ENCODE measurements around the gene RBMS3. TPM values are rescaled to one million over a fixed set of nuclear protein-coding genes. Genes with fewer than 3 reads are reported as not detected.
A peak's percentile ranks its signal among the peaks of the same experiment; 100 is the strongest.

RBMS3 gene
- total RNA-seq, 2 experiments from 2014 or later: 1.0 TPM; not detected in 1

DNA sequence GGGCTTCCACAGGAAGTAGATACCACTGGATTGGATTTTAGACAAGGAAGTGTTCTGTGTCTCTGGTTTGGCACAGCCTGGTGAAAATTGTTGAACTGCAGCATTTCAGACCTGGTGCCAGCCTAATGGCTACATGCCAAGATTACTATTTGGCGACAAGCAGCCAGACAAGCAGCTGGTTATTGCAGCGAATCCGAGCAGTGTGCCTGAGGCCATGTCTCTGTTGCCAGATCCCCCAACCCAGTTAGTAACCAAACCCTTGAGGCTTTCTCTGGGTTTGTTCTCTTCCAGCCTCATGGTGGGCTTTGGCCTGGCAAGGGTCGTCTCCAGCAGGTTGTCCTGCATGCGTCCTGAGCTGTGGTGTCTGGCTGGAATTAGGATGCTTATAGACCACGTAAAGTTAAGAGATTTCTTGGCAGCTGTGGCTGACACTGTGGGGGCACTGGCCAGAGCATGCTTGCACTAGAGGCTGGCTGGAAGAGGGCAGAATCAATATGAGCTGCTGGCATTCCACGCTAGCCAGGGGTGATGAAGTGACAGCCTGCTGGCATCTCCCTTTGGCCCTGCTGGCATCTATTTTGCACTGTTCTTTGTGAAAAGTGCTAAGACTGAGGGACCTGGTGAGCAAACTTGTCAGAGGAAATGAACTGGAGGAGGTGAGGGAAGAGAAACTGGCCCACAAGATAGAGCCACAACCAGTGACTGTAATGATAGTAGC is 172.6 kb downstream of the RBMS3 start:
- H3K4me3 ChIP-seq (ENCODE audit: low read depth, low read length, poor library complexity, severe bottlenecking): no peak overlapping the region
- no peak overlapping the region for H3K4me2 ChIP-seq (ENCODE audit: low read length)
- H3K79me2 ChIP-seq (ENCODE audit: insufficient read depth, low read depth, low read length): no peaks in the 10 kb centered on the region
- intact Hi-C loops (cut with micrococcal nuclease; ENCODE audit: unreplicated experiment): no loop called here
- H4K20me1 ChIP-seq (ENCODE audit: insufficient read depth, low read length): no peaks in the 10 kb centered on the region
- no peaks in the 10 kb centered on the region for H3K36me3 ChIP-seq (ENCODE audit: insufficient read depth, low read length)
- H3K4me1 ChIP-seq (ENCODE audit: insufficient read depth, low read length, poor library complexity, severe bottlenecking): no peaks in the 10 kb centered on the region
- no peaks in the 10 kb centered on the region for H3K9me2 ChIP-seq (ENCODE audit: insufficient read depth, low read length)
- ChIA-PET POLR2A (interaction anchor here (0.6 to 1.4 kb wide), 4 partner anchors 9 to 39 kb away, joined by 3 to 5 read pairs (median 3); no protein-coding TSS in a partner anchor), CTCF (ENCODE audit: unreplicated experiment) (no interaction called here)
- H3K9me3 ChIP-seq (ENCODE audit: low read length): no peaks in the 10 kb centered on the region
- no TSS peak for BruUV-seq (replicated peaks)
- no peak overlapping the region for H3K27ac ChIP-seq (ENCODE audit: low read depth, low read length, poor library complexity, severe bottlenecking)
- peak overlapping the region; percentile 27; the same call in 1 of the 2 replicates for H2AFZ ChIP-seq (ENCODE audit: low read length)
- TF ChIP-seq, protein P1, sequence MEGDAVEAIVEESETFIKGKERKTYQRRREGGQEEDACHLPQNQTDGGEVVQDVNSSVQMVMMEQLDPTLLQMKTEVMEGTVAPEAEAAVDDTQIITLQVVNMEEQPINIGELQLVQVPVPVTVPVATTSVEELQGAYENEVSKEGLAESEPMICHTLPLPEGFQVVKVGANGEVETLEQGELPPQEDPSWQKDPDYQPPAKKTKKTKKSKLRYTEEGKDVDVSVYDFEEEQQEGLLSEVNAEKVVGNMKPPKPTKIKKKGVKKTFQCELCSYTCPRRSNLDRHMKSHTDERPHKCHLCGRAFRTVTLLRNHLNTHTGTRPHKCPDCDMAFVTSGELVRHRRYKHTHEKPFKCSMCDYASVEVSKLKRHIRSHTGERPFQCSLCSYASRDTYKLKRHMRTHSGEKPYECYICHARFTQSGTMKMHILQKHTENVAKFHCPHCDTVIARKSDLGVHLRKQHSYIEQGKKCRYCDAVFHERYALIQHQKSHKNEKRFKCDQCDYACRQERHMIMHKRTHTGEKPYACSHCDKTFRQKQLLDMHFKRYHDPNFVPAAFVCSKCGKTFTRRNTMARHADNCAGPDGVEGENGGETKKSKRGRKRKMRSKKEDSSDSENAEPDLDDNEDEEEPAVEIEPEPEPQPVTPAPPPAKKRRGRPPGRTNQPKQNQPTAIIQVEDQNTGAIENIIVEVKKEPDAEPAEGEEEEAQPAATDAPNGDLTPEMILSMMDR (conservative IDR thresholded peaks at IDR 0.05; ENCODE audit: low read length): no peak
- no peak for TF ChIP-seq EZH2phosphoT487 (IDR thresholded peaks at IDR 0.05; ENCODE audit: borderline replicate concordance, low read depth, low read length)
- DNase-seq (ENCODE audit: low spot score): no peak

GRCh38 chr3:29454161-29454611 is 173.3 kb downstream of the RBMS3 start:
- no peaks in the 10 kb centered on the region for H3K79me2 ChIP-seq (ENCODE audit: insufficient read depth, low read depth, low read length)
- no peaks in the 10 kb centered on the region for H3K36me3 ChIP-seq (ENCODE audit: insufficient read depth, low read length)
- H3K9me2 ChIP-seq (ENCODE audit: insufficient read depth, low read length): no peaks in the 10 kb centered on the region
- POLR2A ChIA-PET: interaction anchor here (0.6 to 1.4 kb wide), 2 partner anchors 8 to 23 kb away, joined by 3 to 5 read pairs; no protein-coding TSS in a partner anchor
- H2AFZ ChIP-seq (ENCODE audit: low read length): peak overlapping the region; percentile 27; the same call in 1 of the 2 replicates
- no peak overlapping the region for H3K4me2 ChIP-seq (ENCODE audit: low read length)
- no peak overlapping the region for H3K4me3 ChIP-seq (ENCODE audit: low read depth, low read length, poor library complexity, severe bottlenecking)
- no peak for TF ChIP-seq EZH2phosphoT487 (IDR thresholded peaks at IDR 0.05; ENCODE audit: borderline replicate concordance, low read depth, low read length)
- TF ChIP-seq, protein P1 (conservative IDR thresholded peaks at IDR 0.05; ENCODE audit: low read length): no peak
- no TSS peak for BruUV-seq (replicated peaks)
- H3K27ac ChIP-seq (ENCODE audit: low read depth, low read length, poor library complexity, severe bottlenecking): no peak overlapping the region
- no peaks in the 10 kb centered on the region for H3K9me3 ChIP-seq (ENCODE audit: low read length)
- intact Hi-C loops (cut with micrococcal nuclease; ENCODE audit: unreplicated experiment): no loop called here
- H4K20me1 ChIP-seq (ENCODE audit: insufficient read depth, low read length): no peaks in the 10 kb centered on the region
- CTCF ChIA-PET (ENCODE audit: unreplicated experiment): interaction anchor here (0.9 kb wide), 1 partner anchor 9 kb away, joined by 3 read pairs; no protein-coding TSS in a partner anchor
- no peaks in the 10 kb centered on the region for H3K4me1 ChIP-seq (ENCODE audit: insufficient read depth, low read length, poor library complexity, severe bottlenecking)
- no peak for DNase-seq (ENCODE audit: low spot score)

DNA sequence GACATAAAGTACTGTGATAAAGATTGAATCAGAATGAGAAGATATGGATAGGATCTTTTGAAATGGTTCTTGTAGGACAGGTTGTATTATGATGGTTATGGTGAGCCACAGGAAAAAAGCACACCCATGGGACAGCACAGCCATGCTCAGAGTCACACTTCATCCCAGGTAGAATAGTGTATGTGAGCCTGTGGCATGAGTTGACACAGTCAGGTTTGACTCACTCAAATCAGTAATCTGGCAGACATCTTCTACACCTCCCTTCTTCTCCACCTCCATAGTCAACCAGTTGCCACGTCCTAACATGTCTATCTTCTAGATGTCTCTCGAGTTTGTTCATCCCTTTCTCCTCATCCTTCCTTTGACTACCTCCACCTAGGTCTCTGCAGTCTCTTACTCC is 176.0 kb downstream of the RBMS3 start:
- intact Hi-C loops (cut with micrococcal nuclease; ENCODE audit: unreplicated experiment): no loop called here
- no peaks in the 10 kb centered on the region for H3K9me3 ChIP-seq (ENCODE audit: low read length)
- no peak for DNase-seq (ENCODE audit: low spot score)
- no peaks in the 10 kb centered on the region for H3K36me3 ChIP-seq (ENCODE audit: insufficient read depth, low read length)
- TF ChIP-seq EZH2phosphoT487 (IDR thresholded peaks at IDR 0.05; ENCODE audit: borderline replicate concordance, low read depth, low read length): no peak
- TF ChIP-seq, protein P1 (conservative IDR thresholded peaks at IDR 0.05; ENCODE audit: low read length): no peak
- no peaks in the 10 kb centered on the region for H4K20me1 ChIP-seq (ENCODE audit: insufficient read depth, low read length)
- POLR2A ChIA-PET: no interaction called here
- CTCF ChIA-PET (ENCODE audit: unreplicated experiment): no interaction called here
- no peak overlapping the region for H3K27ac ChIP-seq (ENCODE audit: low read depth, low read length, poor library complexity, severe bottlenecking)
- no peak overlapping the region for H3K4me2 ChIP-seq (ENCODE audit: low read length)
- no peak overlapping the region for H3K4me3 ChIP-seq (ENCODE audit: low read depth, low read length, poor library complexity, severe bottlenecking)
- H3K4me1 ChIP-seq (ENCODE audit: insufficient read depth, low read length, poor library complexity, severe bottlenecking): no peaks in the 10 kb centered on the region
- H3K79me2 ChIP-seq (ENCODE audit: insufficient read depth, low read depth, low read length): no peaks in the 10 kb centered on the region
- BruUV-seq (replicated peaks): no TSS peak
- H3K9me2 ChIP-seq (ENCODE audit: insufficient read depth, low read length): no peaks in the 10 kb centered on the region
- no peak overlapping the region for H2AFZ ChIP-seq (ENCODE audit: low read length)

Measured in OCI-LY7 (cell line).